BLaER1 treated with 17β-estradiol and CSF1 and Interleukin-3, amounts not matched to agents 10 nM and 100 nM (cell line): ENCODE measurements around the gene CDC42EP2.

ENCODE experiments used
- H3K27ac ChIP-seq, 11 experiments: shearing (Covaris generic); formaldehyde crosslinking; 2 replicates each; pipeline ENCODE4 v1.8.1; 2022
- H3K27me3 ChIP-seq, 11 experiments: shearing (Covaris generic); formaldehyde crosslinking; 2 replicates each; pipeline ENCODE4 v1.8.1; 2022
- H3K36me3 ChIP-seq, 11 experiments: shearing (Covaris generic); formaldehyde crosslinking; 2 replicates each; pipeline ENCODE4 v1.8.1; 2022
- H3K4me1 ChIP-seq, 10 experiments: shearing (Covaris generic); formaldehyde crosslinking; 2 replicates each; pipeline ENCODE4 v1.8.1; 2022
- H3K4me2 ChIP-seq, 11 experiments: shearing (Covaris generic); formaldehyde crosslinking; 2 replicates each; pipeline ENCODE4 v1.8.1; 2022
- H3K4me3 ChIP-seq, 10 experiments: shearing (Covaris generic); formaldehyde crosslinking; 2 replicates each; pipeline ENCODE4 v1.8.1; 2022
- H3K9ac ChIP-seq, 11 experiments: shearing (Covaris generic); formaldehyde crosslinking; 2 replicates each; pipeline ENCODE4 v1.8.1; 2022
- H3K9me3 ChIP-seq, 11 experiments: shearing (Covaris generic); formaldehyde crosslinking; replicated peaks in 1 of 11; 2 replicates each; pipeline ENCODE4 v1.8.1; 2022
- H4K20me1 ChIP-seq, 11 experiments: shearing (Covaris generic); formaldehyde crosslinking; 2 replicates each; pipeline ENCODE4 v1.8.1; 2022
- Cebpa-rat ChIP-seq, 11 experiments: shearing (Covaris generic); IDR thresholded peaks; 2 replicates each; pipeline ENCODE4 v1.8.1; 2022

The CDC42EP2 gene

DNA sequence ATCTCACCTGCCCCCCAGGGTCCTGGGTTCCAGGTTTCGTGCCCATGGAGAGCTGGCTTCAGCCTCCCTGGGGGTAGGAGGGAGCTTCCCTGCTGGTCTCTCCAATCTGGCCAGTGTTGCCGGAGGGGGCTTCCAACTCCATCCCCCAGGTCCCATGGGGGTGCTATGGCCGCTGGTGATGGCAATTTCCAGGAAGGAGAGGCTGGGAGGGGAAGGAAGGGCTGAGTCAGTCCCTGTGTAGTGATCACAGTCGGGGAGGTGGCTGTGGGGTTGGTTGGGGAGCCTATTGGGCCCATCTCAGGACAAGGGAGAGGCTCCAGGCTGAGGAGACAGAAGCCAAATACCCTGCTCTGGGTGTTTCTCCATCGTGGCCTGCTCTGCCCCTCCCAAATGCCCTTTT is 5.7 kb upstream of the CDC42EP2 start:
- no peaks in the 10 kb centered on the region for H3K9me3 ChIP-seq
- H3K36me3 ChIP-seq = peaks cover 0 to 25% (median 9%) of the 10 kb centered on the region in 11 experiments; a peak in 12 of 22 replicates
- H3K27me3 ChIP-seq = no peaks in the 10 kb centered on the region
- peak overlapping the region; percentile 58 to 78 (median 72); a peak in 21 of 22 replicates for H3K9ac ChIP-seq
- H4K20me1 ChIP-seq = no peaks in the 10 kb centered on the region
- H3K27ac ChIP-seq = peak overlapping the region; percentile 69 to 89 (median 83)
- TF ChIP-seq Cebpa-rat (IDR thresholded peaks at IDR 0.05) = no peak
- H3K4me3 ChIP-seq = peak overlapping the region in 5 of 10 experiments; percentile 1 to 44 (median 14); a peak in 6 of 20 replicates
- peak overlapping the region; percentile 77 to 99 (median 96) for H3K4me2 ChIP-seq
- peaks cover 68 to 91% (median 85%) of the 10 kb centered on the region in 10 experiments for H3K4me1 ChIP-seq

DNA sequence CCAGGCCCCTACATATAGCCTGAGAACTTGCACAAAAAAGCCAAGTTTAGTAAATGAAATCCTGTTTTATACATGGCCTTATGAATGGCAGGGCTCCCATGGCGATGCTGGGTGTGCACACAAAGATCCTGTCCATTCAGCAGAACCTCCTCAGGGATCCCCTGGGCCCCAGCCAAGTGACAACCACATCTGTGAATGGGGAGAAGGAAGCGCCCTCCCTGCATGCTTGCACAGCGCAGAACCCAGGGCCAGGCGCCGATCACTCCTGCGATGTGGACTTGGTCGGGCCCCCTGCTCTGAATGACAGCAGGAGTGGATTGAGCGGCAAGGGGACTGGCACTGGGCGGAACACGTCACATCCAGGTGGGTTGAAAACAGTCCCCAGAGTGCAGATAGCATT is 4.5 kb upstream of the CDC42EP2 start:
- peaks cover 0 to 15% (median 5%) of the 10 kb centered on the region in 11 experiments; a peak in 9 of 22 replicates for H3K36me3 ChIP-seq
- no peaks in the 10 kb centered on the region for H3K27me3 ChIP-seq
- H4K20me1 ChIP-seq = peaks cover 0 to 5% (median 0%) of the 10 kb centered on the region in 11 experiments; a peak in 3 of 22 replicates
- TF ChIP-seq Cebpa-rat (IDR thresholded peaks at IDR 0.05) = no peak
- peak overlapping the region in 10 of 11 experiments; percentile 36 to 89 (median 84); a peak in 18 of 22 replicates for H3K27ac ChIP-seq
- H3K9me3 ChIP-seq = no peaks in the 10 kb centered on the region
- peak overlapping the region; percentile 77 to 99 (median 96) for H3K4me2 ChIP-seq
- peak overlapping the region; percentile 16 to 75 (median 58); a peak in 21 of 22 replicates for H3K9ac ChIP-seq
- H3K4me1 ChIP-seq = peaks cover 68 to 93% (median 88%) of the 10 kb centered on the region in 10 experiments
- H3K4me3 ChIP-seq = peak overlapping the region in 7 of 10 experiments; percentile 15 to 51 (median 38); a peak in 11 of 20 replicates

DNA sequence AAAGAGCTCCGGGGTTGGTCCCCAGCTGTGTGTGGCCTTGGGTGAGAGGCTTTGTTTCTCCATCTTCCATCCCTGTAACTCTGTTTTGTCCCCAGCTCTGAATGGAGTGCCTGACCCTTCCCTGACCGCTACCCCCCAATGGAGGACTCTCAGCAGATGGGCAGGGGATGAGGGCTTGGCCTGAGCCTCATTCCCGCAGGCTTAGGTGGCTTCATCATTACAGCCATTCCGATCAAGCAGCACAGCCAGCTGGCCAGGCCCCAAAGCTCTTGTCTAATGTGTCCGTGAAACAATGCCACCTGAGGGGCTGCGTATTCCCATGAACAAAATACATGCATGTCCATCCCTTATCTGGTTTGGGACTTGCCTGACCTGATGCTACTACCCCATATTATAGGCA is 3.9 kb upstream of the CDC42EP2 start:
- peak overlapping the region in 10 of 11 experiments; percentile 29 to 89 (median 82); a peak in 18 of 22 replicates for H3K27ac ChIP-seq
- peak overlapping the region in 7 of 10 experiments; percentile 15 to 51 (median 38); a peak in 11 of 20 replicates for H3K4me3 ChIP-seq
- no peak for TF ChIP-seq Cebpa-rat (IDR thresholded peaks at IDR 0.05)
- H3K4me1 ChIP-seq = peaks cover 67 to 88% (median 84%) of the 10 kb centered on the region in 10 experiments
- no peaks in the 10 kb centered on the region for H3K9me3 ChIP-seq
- peak overlapping the region; percentile 77 to 99 (median 96) for H3K4me2 ChIP-seq
- H3K36me3 ChIP-seq = peaks cover 0 to 10% (median 2%) of the 10 kb centered on the region in 11 experiments; a peak in 5 of 22 replicates
- H3K9ac ChIP-seq = peak overlapping the region; percentile 16 to 75 (median 58); a peak in 21 of 22 replicates
- peaks cover 0 to 10% (median 1%) of the 10 kb centered on the region in 11 experiments; a peak in 19 of 22 replicates for H4K20me1 ChIP-seq
- H3K27me3 ChIP-seq = no peaks in the 10 kb centered on the region

DNA sequence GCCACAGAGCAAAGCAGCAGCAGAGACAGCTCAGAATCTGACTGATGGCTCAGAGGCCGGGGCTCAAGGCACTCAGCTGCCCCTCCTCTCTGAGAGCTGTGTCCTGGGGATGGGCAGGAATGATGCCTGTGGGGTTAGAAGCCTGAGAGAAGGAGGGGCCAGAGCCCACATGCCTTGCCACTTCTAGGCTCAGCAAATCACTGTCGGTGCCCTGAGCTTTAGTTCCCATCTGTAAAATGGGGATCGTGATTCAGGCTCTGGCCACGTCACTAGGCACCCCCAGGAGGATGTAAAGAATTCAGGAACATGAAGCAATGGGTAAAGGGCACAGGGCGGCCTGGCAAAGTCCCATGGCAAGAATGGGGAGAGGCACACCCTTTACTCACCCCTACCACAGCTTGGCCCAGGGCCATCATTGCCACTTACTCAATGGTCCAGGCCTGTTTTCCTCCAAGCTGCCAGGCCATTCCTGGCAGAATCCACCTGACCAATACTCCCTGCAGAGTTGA is 3.4 kb upstream of the CDC42EP2 start:
- Histone ChIP-seq H3K4me2 (peak overlapping the region; percentile 77 to 99 (median 96)), H4K20me1 (peaks cover 4 to 15% (median 6%) of the 10 kb centered on the region in 11 experiments), H3K4me3 (peak overlapping the region in 5 of 10 experiments; percentile 15 to 51 (median 40); a peak in 5 of 20 replicates), H3K36me3 (peaks cover 0 to 10% (median 0%) of the 10 kb centered on the region in 11 experiments; a peak in 6 of 22 replicates), H3K27ac (peak overlapping the region in 9 of 11 experiments; percentile 29 to 89 (median 83); a peak in 14 of 22 replicates), H3K9ac (peak overlapping the region in 8 of 11 experiments; percentile 48 to 75 (median 58); a peak in 11 of 22 replicates), H3K27me3 (no peaks in the 10 kb centered on the region), H3K9me3 (no peaks in the 10 kb centered on the region), H3K4me1 (peaks cover 67 to 87% (median 84%) of the 10 kb centered on the region in 10 experiments)
- no peak for TF ChIP-seq Cebpa-rat (IDR thresholded peaks at IDR 0.05)

DNA sequence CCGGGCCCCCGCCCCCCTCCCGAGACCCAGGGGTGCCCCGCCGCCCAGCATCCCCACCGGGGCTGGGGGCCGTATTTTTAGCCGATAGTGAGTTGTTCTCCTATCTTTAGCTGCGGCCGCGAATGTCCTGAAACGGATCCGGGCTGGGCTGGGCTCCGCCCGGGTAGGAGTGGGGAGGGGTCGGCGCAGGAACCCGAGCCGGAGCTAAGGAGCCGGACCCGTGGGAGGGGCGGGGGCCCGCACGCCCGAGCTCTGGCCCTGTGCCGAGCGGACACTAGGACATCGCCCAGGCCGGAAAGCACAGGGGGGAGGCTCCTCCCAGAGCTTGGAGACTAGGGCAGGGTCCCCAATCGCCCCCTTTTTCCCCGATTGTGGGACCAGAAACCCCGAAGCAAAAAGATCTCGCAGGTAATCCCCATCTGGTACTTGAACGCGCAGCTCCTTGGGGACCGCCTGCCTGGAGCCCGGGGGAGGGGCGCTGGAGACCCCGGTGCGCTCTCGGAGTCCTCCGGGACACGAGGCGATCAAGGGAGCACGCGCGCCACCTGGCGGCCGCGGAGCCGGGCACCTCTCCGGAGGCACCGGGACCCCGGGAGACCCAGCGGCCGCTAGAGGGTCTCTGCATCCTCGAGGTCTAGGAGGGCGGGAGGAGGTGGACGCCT is 669 bp downstream of the CDC42EP2 start:
- no peaks in the 10 kb centered on the region for H3K27me3 ChIP-seq

DNA sequence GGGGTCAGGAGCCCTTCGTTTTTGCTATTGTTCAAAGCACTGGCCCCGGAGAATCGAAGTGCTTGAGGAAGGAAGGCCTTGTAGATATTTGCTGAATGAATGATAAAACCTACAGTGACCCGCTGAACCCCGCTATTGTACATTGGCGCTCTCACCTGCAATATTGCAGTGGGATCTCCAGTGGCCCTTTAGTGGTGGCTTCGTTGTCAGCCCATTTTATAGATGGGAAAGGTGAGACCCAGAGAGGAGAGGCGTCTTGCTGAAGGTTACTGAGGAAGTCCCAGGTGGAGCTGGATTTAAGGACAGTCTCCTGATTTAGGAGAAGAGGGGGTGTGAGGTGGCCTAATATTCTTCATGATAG is 1.2 kb downstream of the CDC42EP2 start:
- peak overlapping the region; percentile 81 to 97 (median 87) for H3K9ac ChIP-seq
- H3K9me3 ChIP-seq = no peaks in the 10 kb centered on the region
- H3K4me3 ChIP-seq = peak overlapping the region; percentile 80 to 99 (median 94)
- TF ChIP-seq Cebpa-rat (IDR thresholded peaks at IDR 0.05) = no peak
- no peaks in the 10 kb centered on the region for H3K27me3 ChIP-seq
- H3K36me3 ChIP-seq = peaks cover 4 to 46% (median 21%) of the 10 kb centered on the region in 11 experiments
- H4K20me1 ChIP-seq = peaks cover 40 to 61% (median 52%) of the 10 kb centered on the region in 11 experiments
- peaks cover 48 to 85% (median 76%) of the 10 kb centered on the region in 10 experiments for H3K4me1 ChIP-seq
- H3K4me2 ChIP-seq = peak overlapping the region; percentile 90 to 99 (median 96)
- H3K27ac ChIP-seq = peak overlapping the region in 10 of 11 experiments; percentile 75 to 95 (median 88); a peak in 19 of 22 replicates

More for the DNA sequence above, 669 bp downstream of the CDC42EP2 start:
- Histone ChIP-seq H3K4me2 (peak overlapping the region; percentile 90 to 99 (median 96)), H3K4me1 (peaks cover 48 to 85% (median 80%) of the 10 kb centered on the region in 10 experiments), H3K27ac (peak overlapping the region; percentile 28 to 95 (median 86); a peak in 21 of 22 replicates), H3K36me3 (peaks cover 0 to 41% (median 16%) of the 10 kb centered on the region in 11 experiments; a peak in 21 of 22 replicates), H4K20me1 (peaks cover 35 to 56% (median 47%) of the 10 kb centered on the region in 11 experiments), H3K4me3 (peak overlapping the region; percentile 80 to 99 (median 94)), H3K9ac (peak overlapping the region; percentile 81 to 97 (median 87)), H3K9me3 (no peaks in the 10 kb centered on the region)
- no peak for TF ChIP-seq Cebpa-rat (IDR thresholded peaks at IDR 0.05)

DNA sequence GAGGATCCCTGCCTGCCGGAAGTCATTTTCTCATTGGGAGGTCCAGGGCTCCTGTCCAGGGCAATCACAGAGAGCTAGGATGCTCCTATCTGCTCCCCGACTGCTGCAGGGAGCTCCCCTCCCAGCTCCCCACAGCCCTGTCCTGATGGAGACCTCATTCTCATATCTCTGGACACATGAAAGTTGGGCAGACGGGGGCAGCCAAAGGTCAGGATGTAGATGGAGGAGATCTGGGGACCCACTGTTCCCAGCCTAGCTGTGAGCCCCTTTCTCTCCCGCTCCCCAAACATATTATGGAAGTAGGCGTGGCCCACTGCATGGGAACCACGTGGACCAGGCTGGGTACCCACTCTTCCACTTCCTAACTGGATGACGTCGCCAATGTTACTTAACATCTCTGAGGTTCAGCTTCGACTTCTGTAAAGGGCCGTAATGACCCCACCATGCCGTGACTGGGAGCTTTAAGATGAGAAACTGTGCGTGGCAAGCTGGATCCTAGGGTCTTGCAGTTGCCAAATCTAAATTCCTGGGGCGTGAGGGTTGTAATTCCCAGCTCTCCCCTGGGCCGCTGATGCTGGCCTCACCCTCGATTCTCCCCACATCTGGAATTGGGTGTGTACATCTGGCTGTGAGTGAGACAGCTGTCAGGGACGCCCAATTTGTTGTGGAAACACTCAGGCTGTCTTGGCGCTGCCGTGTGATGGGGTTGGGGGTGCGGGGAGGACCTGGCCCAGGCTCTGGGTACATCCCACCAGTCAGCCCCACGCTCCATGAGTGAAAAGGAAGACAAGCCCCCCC is 1.8 kb downstream of the CDC42EP2 start:
- Histone ChIP-seq H3K4me1 (peaks cover 42 to 79% (median 72%) of the 10 kb centered on the region in 10 experiments), H3K27me3 (no peaks in the 10 kb centered on the region), H4K20me1 (peaks cover 46 to 67% (median 58%) of the 10 kb centered on the region in 11 experiments), H3K36me3 (peaks cover 10 to 52% (median 27%) of the 10 kb centered on the region in 11 experiments), H3K4me2 (peak overlapping the region; percentile 90 to 99 (median 96)), H3K9me3 (no peaks in the 10 kb centered on the region), H3K27ac (peak overlapping the region in 8 of 11 experiments; percentile 76 to 95 (median 90); a peak in 13 of 22 replicates), H3K4me3 (peak overlapping the region; percentile 80 to 99 (median 94)), H3K9ac (peak overlapping the region; percentile 81 to 97 (median 87))
- no peak for TF ChIP-seq Cebpa-rat (IDR thresholded peaks at IDR 0.05)
